Measurements from ENCODE around the gene STMND1. TPM values are rescaled to one million over a fixed set of nuclear protein-coding genes. Genes with fewer than 3 reads are reported as not detected.

The STMND1 gene
- polyA plus RNA-seq, 3 donors, result 0.17 to 0.26 (median 0.25) TPM

- no peak for DNase-seq (ENCODE audit: low read depth in 3 of 3, low spot score in 2 of 3)
Observed at GRCh38 chr6:17096652-17097051, 5.2 kb upstream of the STMND1 start.

GRCh38 chr6:17097982-17098381 lies 3.9 kb upstream of the STMND1 start:
- DNase-seq (ENCODE audit: low read depth in 3 of 3, low spot score in 2 of 3), result no peak

GRCh38 chr6:17098538-17098937 lies 3.3 kb upstream of the STMND1 start:
- no peak for DNase-seq (ENCODE audit: low read depth in 3 of 3, low spot score in 2 of 3)

- no peak for DNase-seq (ENCODE audit: low read depth in 3 of 3, low spot score in 2 of 3)
Observed at GRCh38 chr6:17099401-17100059, 2.3 kb upstream of the STMND1 start.

- DNase-seq (ENCODE audit: low read depth in 3 of 3, low spot score in 2 of 3), result no peak
Observed at GRCh38 chr6:17100806-17101205, 1.0 kb upstream of the STMND1 start.

- DNase-seq (ENCODE audit: low read depth in 3 of 3, low spot score in 2 of 3), result no peak
Observed at GRCh38 chr6:17102258-17102870, 514 bp downstream of the STMND1 start.

- no peak for DNase-seq (ENCODE audit: low read depth in 3 of 3, low spot score in 2 of 3)
Observed at GRCh38 chr6:17103715-17104114, 1.9 kb downstream of the STMND1 start.

- DNase-seq (ENCODE audit: low read depth in 3 of 3, low spot score in 2 of 3), result no peak
Observed at GRCh38 chr6:17107863-17108262, 6.0 kb downstream of the STMND1 start.

GRCh38 chr6:17115251-17116116 lies 13.6 kb downstream of the STMND1 start:
- DNase-seq (ENCODE audit: low read depth in 3 of 3, low spot score in 2 of 3), result no peak

- no peak for DNase-seq (ENCODE audit: low read depth in 3 of 3, low spot score in 2 of 3)
Observed at GRCh38 chr6:17116117-17116440, 14.2 kb downstream of the STMND1 start.

- no peak for DNase-seq (ENCODE audit: low read depth in 3 of 3, low spot score in 2 of 3)
Observed at GRCh38 chr6:17120019-17120418, 18.2 kb downstream of the STMND1 start.

- DNase-seq (ENCODE audit: low read depth in 3 of 3, low spot score in 2 of 3), result no peak
Observed at GRCh38 chr6:17125407-17125806, 23.6 kb downstream of the STMND1 start.

GRCh38 chr6:17130786-17131185 lies 28.9 kb downstream of the STMND1 start:
- no peak for DNase-seq (ENCODE audit: low read depth in 3 of 3, low spot score in 2 of 3)

GRCh38 chr6:17132967-17133366 lies 31.1 kb downstream of the STMND1 start:
- DNase-seq (ENCODE audit: low read depth in 3 of 3, low spot score in 2 of 3), result no peak

GRCh38 chr6:17138033-17138432 lies 36.2 kb downstream of the STMND1 start:
- no peak for DNase-seq (ENCODE audit: low read depth in 3 of 3, low spot score in 2 of 3)

GRCh38 chr6:17144016-17144415 lies 42.2 kb downstream of the STMND1 start:
- no peak for DNase-seq (ENCODE audit: low read depth in 3 of 3, low spot score in 2 of 3)

GRCh38 chr6:17149571-17149970 lies 47.7 kb downstream of the STMND1 start:
- no peak for DNase-seq (ENCODE audit: low read depth in 3 of 3, low spot score in 2 of 3)

GRCh38 chr6:17150096-17150495 lies 48.2 kb downstream of the STMND1 start:
- DNase-seq (ENCODE audit: low read depth in 3 of 3, low spot score in 2 of 3), result no peak

GRCh38 chr6:17151888-17152287 lies 50.0 kb downstream of the STMND1 start:
- DNase-seq (ENCODE audit: low read depth in 3 of 3, low spot score in 2 of 3), result no peak

- no peak for DNase-seq (ENCODE audit: low read depth in 3 of 3, low spot score in 2 of 3)
Observed at GRCh38 chr6:17152703-17153102, 50.9 kb downstream of the STMND1 start.

- DNase-seq (ENCODE audit: low read depth in 3 of 3, low spot score in 2 of 3), result peak; percentile 57 to 72 (median 69)
Observed at GRCh38 chr6:17156112-17156921, 54.5 kb downstream of the STMND1 start.
